Kidney glomerular epithelial cell (primary cell): ENCODE data around the gene ZSCAN18.
"Not testable (repeated sequence)": the region's sequence is repeated elsewhere in the genome, so short reads cannot be mapped to it uniquely, and the experiment has no call there.

ENCODE experiments used
- DNase-seq: peaks from one replicate; lab custom pipeline; 2025; lab: John Stamatoyannopoulos, UW

The ZSCAN18 gene

GRCh38 chr19:58097781-58098681 lies at the start of gene ZSCAN18:
TSS of gene ZSCAN18 (minus strand) at chr19:58098231. CDS start at chr19:58090267, 7,964 bp downstream.
- DNase-seq, result peak; percentile 93

GRCh38 chr19:58147475-58147874 lies 49.4 kb upstream of the ZSCAN18 start:
- not testable (repeated sequence) for DNase-seq

GRCh38 chr19:58145849-58146248 lies 47.8 kb upstream of the ZSCAN18 start:
- no peak for DNase-seq

- no peak for DNase-seq
Measured at GRCh38 chr19:58134244-58134643, 36.2 kb upstream of the ZSCAN18 start.

- no peak for DNase-seq
Measured at GRCh38 chr19:58129284-58129683, 31.3 kb upstream of the ZSCAN18 start.

GRCh38 chr19:58128041-58128685 lies 30.1 kb upstream of the ZSCAN18 start:
- DNase-seq, result no peak

- DNase-seq, result no peak
Measured at GRCh38 chr19:58123354-58123753, 25.3 kb upstream of the ZSCAN18 start.

GRCh38 chr19:58118979-58119733 lies 21.1 kb upstream of the ZSCAN18 start:
- DNase-seq, result no peak

GRCh38 chr19:58117841-58118575 lies 20.0 kb upstream of the ZSCAN18 start:
- DNase-seq, result no peak

GRCh38 chr19:58108546-58108817 lies 10.5 kb upstream of the ZSCAN18 start:
- DNase-seq, result no peak

GRCh38 chr19:58107778-58108545 lies 9.9 kb upstream of the ZSCAN18 start:
- no peak for DNase-seq

- DNase-seq, result no peak
Measured at GRCh38 chr19:58098682-58098998, 609 bp upstream of the ZSCAN18 start.

- DNase-seq, result no peak
Measured at GRCh38 chr19:58097349-58097748, 682 bp downstream of the ZSCAN18 start.

- no peak for DNase-seq
Measured at GRCh38 chr19:58096884-58097283, 1.1 kb downstream of the ZSCAN18 start.

- DNase-seq, result no peak
Measured at GRCh38 chr19:58095328-58095727, 2.7 kb downstream of the ZSCAN18 start.

- DNase-seq, result no peak
Measured at GRCh38 chr19:58093071-58093470, 5.0 kb downstream of the ZSCAN18 start.

GRCh38 chr19:58091251-58091995 lies 6.6 kb downstream of the ZSCAN18 start:
- no peak for DNase-seq

- DNase-seq, result no peak
Measured at GRCh38 chr19:58089846-58090245, 8.2 kb downstream of the ZSCAN18 start.

- DNase-seq, result no peak
Measured at GRCh38 chr19:58088521-58089052, 9.4 kb downstream of the ZSCAN18 start.
